Osteocyte (in vitro differentiated cells): Measurements from ENCODE around the gene VGLL1. TPM values are rescaled to one million over a fixed set of nuclear protein-coding genes. Genes with fewer than 3 reads are reported as not detected.

ENCODE experiments used
- DNase-seq: peaks from one replicate; pipeline ENCODE4 v3.0.0; 2021; ENCODE audit warnings: mixed read lengths; ENCODE audit not compliant: unreplicated experiment; ENCODE audit errors: extremely low spot score
- H3K27ac Mint-ChIP-seq: one replicate; pipeline ENCODE4 v1.8.0; 2021; ENCODE audit warnings: mild to moderate bottlenecking, mixed read lengths; ENCODE audit not compliant: unreplicated experiment
- H3K27me3 Mint-ChIP-seq: one replicate; pipeline ENCODE4 v1.8.0; 2021; ENCODE audit warnings: mixed read lengths; ENCODE audit not compliant: unreplicated experiment
- H3K36me3 Mint-ChIP-seq: one replicate; pipeline ENCODE4 v1.8.0; 2021; ENCODE audit warnings: mixed read lengths; ENCODE audit not compliant: unreplicated experiment
- H3K4me1 Mint-ChIP-seq: one replicate; pipeline ENCODE4 v1.8.0; 2021; ENCODE audit warnings: mixed read lengths; ENCODE audit not compliant: unreplicated experiment
- H3K4me3 Mint-ChIP-seq: one replicate; pipeline ENCODE4 v1.8.0; 2021; ENCODE audit warnings: mild to moderate bottlenecking, moderate library complexity, mixed read lengths; ENCODE audit not compliant: unreplicated experiment
- H3K9me3 Mint-ChIP-seq: one replicate; pipeline ENCODE4 v1.8.0; 2021; ENCODE audit warnings: mixed read lengths; ENCODE audit not compliant: unreplicated experiment
- total RNA-seq: library from RNA; stranded (reverse); gene quantifications from 2 replicates; pipeline ENCODE4 v1.2.1, GENCODE V29; 2021
- TF ChIP-seq, protein P1 (sequence below): fragments of 200-600 bp; sonication (generic); IDR thresholded peaks from 2 replicates; pipeline ENCODE4 v1.5.0; 2021; ENCODE audit warnings: antibody characterized with exemption, mild to moderate bottlenecking, moderate library complexity

The VGLL1 gene
- total RNA-seq, 1 donor from 2014 or later, result not detected

DNA sequence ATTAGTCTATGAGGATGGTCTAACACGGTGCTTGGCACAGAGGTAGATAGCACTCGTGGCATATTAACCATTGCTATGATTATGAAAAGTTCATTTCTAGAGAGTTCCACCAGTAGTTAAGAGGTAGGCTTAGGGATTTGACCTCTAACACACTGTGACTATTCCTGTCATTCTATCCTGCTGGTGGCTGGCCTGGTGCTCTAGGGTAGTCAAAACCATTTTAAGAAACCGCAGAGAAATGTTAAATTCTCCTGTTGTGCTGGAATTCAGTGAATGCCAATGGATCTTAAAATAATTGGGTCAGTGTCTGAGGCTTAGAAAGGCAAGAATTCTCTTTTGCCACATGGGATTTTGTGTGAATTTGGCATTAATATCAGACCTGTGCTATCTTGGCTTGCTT, 53.9 kb downstream of the VGLL1 start:
- H3K9me3 Mint-ChIP-seq, result no peaks in the 10 kb centered on the region
- H3K27me3 Mint-ChIP-seq, result no peaks in the 10 kb centered on the region
- no peak overlapping the region for H3K27ac Mint-ChIP-seq
- no peaks in the 10 kb centered on the region for H3K4me1 Mint-ChIP-seq
- TF ChIP-seq, protein P1, sequence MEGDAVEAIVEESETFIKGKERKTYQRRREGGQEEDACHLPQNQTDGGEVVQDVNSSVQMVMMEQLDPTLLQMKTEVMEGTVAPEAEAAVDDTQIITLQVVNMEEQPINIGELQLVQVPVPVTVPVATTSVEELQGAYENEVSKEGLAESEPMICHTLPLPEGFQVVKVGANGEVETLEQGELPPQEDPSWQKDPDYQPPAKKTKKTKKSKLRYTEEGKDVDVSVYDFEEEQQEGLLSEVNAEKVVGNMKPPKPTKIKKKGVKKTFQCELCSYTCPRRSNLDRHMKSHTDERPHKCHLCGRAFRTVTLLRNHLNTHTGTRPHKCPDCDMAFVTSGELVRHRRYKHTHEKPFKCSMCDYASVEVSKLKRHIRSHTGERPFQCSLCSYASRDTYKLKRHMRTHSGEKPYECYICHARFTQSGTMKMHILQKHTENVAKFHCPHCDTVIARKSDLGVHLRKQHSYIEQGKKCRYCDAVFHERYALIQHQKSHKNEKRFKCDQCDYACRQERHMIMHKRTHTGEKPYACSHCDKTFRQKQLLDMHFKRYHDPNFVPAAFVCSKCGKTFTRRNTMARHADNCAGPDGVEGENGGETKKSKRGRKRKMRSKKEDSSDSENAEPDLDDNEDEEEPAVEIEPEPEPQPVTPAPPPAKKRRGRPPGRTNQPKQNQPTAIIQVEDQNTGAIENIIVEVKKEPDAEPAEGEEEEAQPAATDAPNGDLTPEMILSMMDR, result no peak
- no peaks in the 10 kb centered on the region for H3K36me3 Mint-ChIP-seq
- H3K4me3 Mint-ChIP-seq, result no peak overlapping the region
- no peak for DNase-seq

DNA sequence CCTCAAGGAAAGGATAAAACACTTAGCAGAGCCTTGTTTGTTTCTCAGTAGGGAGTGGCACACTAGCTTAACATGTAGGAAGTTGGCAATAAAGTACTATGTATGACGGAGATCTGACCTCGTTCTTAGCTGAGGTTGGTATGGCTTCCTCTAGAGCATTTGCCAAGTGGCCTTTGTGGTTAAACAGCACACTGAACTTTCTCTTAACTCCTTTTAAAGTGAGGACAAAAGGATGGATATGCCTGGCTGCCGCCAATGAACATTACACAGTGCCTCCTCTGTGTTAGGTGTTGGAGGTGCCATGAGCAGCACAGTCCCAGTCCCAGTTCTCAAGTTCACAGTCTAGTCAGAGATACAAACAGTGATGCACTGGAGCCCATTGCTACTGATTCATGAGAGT, 54.4 kb downstream of the VGLL1 start:
- no peak for DNase-seq
- no peaks in the 10 kb centered on the region for H3K27me3 Mint-ChIP-seq
- no peak overlapping the region for H3K27ac Mint-ChIP-seq
- no peaks in the 10 kb centered on the region for H3K36me3 Mint-ChIP-seq
- H3K4me1 Mint-ChIP-seq, result no peaks in the 10 kb centered on the region
- H3K9me3 Mint-ChIP-seq, result no peaks in the 10 kb centered on the region
- no peak overlapping the region for H3K4me3 Mint-ChIP-seq
- TF ChIP-seq, protein P1, result no peak

DNA sequence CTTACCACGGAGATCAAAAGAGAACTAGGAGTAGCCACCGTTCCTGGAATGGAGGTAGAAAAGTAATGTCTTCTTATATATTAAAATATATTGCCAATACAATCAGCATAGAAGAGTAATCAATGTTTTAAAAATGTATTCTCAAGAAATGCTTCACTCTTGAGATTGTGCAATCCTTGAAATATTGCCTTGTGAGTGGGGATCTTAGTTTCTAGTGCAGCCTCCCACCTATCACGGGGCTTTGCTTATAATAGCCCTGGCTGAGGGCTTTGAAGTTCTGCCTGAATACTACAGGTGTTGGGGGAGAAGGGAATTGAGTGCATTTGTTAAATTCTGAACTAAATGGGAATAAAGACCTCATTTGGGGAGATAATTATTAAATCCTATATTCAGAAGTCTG, 55.5 kb downstream of the VGLL1 start:
- TF ChIP-seq, protein P1, result no peak
- no peak overlapping the region for H3K27ac Mint-ChIP-seq

DNA sequence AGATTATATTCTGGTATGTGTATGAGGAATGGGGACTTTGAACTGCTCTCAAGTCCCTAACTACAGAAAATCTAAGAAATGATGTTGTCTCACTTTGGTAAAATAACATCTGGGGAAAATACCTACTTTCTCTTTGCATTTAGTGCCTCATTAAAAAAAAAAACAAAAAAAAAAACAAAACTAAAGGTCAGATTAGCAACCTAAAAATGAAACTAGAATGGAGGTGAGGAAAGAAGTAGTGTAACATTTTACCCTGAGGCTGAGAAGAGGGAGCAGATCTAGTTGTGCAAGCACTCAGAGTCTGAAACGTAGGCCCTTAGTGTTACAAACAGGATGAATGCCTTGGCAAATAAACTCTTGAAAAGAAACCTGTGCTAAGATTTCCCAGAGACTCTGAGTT, 56.0 kb downstream of the VGLL1 start:
- Mint-ChIP-seq H3K36me3 (no peaks in the 10 kb centered on the region), H3K27me3 (no peaks in the 10 kb centered on the region), H3K27ac (no peak overlapping the region), H3K4me3 (no peak overlapping the region), H3K4me1 (no peaks in the 10 kb centered on the region), H3K9me3 (no peaks in the 10 kb centered on the region)
- TF ChIP-seq, protein P1, result no peak
- no peak for DNase-seq

More for the DNA sequence above, 55.5 kb downstream of the VGLL1 start:
- Mint-ChIP-seq H3K9me3 (no peaks in the 10 kb centered on the region), H3K4me1 (no peaks in the 10 kb centered on the region), H3K27me3 (no peaks in the 10 kb centered on the region), H3K36me3 (no peaks in the 10 kb centered on the region), H3K4me3 (no peak overlapping the region)
- no peak for DNase-seq

DNA sequence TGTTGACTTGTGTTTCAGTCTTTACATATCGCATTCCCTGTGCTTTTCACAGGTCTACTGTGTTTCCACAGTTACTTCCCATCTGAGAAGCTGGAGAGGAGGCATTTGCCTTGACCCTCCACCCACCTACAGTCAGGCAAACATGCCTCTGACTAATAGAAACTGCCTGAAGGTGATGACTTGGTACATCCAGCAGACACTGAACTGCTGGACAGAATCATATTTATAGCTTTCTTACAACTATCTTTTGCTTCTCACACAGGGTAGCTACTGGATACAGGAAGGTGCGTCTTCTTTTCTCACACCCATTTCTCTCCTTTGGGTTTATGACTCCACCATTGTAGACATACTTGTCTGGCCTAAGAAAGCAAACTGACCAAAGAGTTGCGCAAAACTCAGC, 58.0 kb downstream of the VGLL1 start:
- H3K27ac Mint-ChIP-seq, result no peak overlapping the region
- H3K4me3 Mint-ChIP-seq, result no peak overlapping the region
- DNase-seq, result no peak
- H3K9me3 Mint-ChIP-seq, result peaks cover 12% of the 10 kb centered on the region
- H3K36me3 Mint-ChIP-seq, result no peaks in the 10 kb centered on the region
- H3K27me3 Mint-ChIP-seq, result no peaks in the 10 kb centered on the region
- H3K4me1 Mint-ChIP-seq, result no peaks in the 10 kb centered on the region
- TF ChIP-seq, protein P1, result no peak
